HG03378 (cell line): Measurements from ENCODE around the gene ADAMTS17.

Experiments
- ATAC-seq: cut with Tn5 transposase; IDR thresholded peaks from one replicate; pipeline ENCODE4 v1.9.1; 2021; ENCODE audit warnings: mild to moderate bottlenecking, moderate library complexity; ENCODE audit not compliant: unreplicated experiment

The ADAMTS17 gene

DNA sequence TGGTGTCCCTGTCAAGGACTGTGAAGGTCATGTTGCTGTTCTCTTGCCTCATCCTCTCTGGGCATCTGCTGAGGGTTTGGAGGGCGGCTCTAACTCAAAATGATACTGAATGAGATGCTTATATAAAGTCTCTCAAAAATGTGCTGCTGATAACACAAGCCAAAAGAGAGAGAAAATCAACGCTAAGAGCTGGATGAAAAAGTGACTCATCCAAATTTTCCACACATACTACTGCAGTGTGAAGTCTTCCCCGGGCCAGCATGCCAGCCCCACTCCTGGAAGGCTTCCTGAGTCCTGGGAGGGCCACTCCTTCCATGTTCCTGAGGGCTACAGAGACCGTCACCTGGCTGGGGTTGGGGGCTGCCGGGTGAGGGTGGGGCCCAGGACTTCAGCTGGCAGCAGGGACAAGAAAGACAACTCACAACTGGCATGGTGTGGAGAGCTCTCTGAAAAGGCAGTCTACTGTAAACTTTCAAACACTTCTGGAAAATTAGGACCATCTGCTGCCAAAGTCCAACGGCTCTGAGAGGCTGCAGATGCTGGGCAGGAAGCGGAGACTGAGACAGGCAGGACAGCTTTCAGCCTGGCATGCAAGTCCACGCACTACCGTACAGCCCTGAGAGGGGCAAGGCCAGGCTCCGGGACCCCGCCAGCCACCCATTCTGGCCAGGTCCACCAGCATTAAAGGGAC lies 200.3 kb downstream of the ADAMTS17 start:
- no peak for ATAC-seq

DNA sequence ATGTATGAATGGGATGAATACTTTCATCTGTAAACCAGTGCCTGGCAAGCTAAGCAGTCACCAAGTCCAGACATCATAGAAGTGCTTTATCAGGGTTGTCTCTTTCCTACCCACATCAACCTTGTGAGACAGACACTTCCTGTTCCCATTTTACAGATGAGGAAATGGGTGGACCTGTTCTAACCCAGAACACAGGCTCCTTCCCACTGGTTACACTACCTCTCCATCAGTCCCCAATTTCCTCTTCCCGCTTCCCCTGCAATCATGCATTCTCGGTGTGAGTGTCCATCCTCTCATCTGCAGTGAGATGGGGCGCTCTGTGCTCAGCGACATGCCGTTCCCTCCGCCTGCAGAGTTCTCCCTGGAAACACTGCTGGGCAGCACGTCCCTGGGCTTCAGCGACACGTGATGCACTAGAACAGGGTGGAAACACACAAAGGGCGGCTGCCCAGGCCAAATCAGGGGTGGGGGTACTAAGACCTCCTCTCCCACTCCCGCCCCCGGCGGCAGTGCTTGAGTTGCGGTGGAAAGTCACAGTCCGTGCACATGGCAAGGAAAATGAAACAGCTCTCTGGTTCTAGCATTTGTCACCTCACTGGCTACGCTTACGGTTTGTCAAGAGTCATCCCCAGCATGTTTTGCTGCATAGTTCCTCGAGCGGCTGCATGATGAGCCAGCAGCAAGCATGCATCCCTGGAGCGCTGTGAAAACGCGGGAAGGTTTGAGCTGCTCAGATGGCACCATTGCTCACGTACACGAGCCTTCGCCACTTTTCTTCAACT lies 201.1 kb downstream of the ADAMTS17 start:
- no peak for ATAC-seq

DNA sequence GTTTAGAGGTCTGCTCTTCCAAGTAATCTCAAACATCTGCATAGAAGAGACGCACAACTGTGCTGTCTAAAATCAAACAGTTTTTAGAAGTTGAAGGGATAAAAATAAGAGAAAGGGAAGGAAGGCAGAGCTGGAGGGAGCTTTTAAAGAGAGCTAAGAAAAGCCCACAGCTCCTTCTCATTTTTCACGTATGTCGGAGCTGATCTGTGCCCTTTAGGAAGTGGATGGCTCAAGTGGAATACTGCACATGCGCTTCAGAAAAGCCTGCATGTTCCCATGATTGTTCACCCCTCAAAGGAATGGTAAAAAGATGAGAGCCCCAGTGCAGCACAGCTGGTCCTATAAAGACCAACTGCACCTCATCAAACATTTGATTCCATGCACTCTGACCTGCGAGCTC lies 207.2 kb downstream of the ADAMTS17 start:
- no peak for ATAC-seq

DNA sequence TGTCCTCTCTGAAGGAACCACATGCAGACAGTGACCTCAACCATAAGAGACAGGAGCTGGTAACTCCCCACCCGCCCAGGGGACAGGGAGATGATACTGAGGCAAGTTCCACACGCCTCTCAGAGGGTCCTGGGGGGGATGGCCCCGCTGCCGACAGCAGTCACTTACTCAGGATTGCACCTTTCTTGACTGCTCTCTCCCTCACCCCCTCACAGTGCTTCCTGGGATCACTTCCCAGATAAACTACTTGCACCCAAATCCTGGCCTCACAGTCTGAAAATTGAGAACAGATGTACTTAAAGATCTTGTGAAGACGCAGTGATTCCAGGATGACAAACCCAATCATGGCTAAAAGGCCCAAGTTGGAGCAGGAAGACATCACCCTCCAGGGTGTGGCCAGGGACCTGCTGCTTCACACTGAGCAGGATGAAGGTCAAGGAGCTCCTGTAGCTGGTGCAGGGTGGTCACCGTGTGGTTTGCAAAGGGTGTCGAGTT lies 207.6 kb downstream of the ADAMTS17 start:
- no peak for ATAC-seq

DNA sequence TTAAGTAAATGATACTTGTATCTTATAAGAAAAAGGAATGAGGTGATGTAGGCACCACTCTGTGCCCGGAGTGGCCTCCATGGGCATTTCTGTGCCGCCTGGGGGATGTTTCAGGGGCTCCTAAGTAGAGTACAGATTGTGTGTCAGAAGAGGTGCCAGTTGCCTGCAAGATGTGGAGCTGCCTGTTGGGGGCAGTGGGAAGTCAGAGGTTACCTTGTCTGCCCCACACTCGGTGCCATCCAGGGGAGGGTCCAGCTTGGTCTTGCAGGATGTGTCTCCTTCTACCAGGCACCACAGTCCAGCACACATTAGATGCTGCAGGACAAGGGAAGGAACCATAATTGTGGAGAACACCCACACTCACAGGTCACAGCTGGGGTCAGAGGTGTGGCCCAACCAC lies 208.8 kb downstream of the ADAMTS17 start:
- ATAC-seq: no peak

DNA sequence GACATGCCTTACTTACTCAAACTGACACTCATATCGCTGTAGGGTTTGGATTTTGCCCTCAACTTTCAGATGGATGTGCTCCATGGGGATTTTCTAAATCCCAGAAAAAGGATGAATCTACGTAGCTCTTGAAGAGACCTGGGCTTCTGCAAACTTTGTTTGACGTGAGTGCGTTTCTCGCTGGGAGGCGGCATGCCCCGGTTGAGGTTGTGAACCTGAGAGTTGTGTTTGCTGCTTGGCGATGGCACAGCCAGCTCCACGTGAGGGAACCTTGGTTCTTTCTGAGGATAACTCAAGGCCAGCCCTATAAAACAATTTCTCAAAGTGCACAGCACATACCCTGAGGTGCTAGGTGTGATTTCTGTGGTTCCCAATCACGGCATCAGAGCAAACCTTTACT lies 209.5 kb downstream of the ADAMTS17 start:
- no peak for ATAC-seq

DNA sequence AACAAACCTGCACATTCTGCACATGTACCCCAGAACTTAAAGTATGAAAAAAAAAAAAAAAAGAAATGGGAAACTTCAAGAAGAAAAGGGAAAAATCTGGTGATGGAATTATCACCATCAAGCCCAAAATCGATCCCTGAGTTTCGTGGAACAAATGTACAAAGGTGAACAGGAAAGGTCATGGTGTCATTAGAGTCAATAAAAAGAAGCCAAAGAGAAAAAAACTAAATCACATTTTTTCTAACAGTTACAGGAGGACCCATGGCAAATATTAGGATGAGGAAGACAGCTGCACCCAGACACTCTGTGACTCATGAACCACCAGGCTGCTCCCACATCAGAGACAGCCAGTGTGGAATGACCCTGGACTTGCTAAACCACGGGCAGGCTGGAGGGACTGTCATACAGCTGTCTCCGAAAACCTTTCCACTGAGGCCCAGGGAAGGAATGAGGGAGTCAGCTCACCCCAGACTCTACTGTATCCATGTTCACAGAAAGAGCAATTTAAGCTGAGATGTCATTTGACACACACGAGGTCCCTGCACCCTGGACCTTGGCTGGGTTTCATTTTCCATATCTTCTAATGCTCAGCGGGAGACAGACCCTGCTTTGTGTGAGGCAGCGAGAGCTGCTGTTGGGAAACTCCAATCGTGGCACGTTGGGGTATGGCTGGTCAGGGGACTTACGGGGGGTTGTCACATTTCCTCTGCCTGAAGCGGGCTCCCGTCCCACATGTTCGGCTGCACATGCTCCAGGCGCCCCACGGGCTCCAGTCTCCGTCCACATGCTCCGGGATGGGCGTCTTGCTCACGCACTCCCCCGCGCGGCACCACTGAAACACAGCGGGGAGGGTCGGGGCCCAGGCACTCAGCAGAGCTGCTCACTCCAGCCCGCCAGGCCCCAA lies 210.2 kb downstream of the ADAMTS17 start:
- no peak for ATAC-seq

DNA sequence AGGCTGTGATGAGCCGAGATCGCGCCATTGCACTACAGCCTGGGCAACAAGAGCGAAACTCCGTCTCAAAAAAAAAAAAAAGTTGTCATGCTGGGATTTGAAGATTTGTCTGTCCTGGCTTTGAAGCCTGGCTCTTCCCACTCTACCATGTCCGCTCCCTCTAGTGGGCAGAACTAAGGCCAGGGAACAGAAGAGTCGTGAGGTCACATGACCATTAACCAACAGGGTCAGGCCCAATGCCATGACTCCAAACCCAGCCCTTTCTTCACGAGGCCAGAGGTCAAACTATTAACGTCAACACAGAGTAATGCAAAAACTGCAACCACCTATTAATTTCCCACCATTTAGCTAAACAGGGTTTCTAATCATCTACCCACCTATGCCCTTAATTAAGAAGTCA lies 212.1 kb downstream of the ADAMTS17 start:
- ATAC-seq: no peak

DNA sequence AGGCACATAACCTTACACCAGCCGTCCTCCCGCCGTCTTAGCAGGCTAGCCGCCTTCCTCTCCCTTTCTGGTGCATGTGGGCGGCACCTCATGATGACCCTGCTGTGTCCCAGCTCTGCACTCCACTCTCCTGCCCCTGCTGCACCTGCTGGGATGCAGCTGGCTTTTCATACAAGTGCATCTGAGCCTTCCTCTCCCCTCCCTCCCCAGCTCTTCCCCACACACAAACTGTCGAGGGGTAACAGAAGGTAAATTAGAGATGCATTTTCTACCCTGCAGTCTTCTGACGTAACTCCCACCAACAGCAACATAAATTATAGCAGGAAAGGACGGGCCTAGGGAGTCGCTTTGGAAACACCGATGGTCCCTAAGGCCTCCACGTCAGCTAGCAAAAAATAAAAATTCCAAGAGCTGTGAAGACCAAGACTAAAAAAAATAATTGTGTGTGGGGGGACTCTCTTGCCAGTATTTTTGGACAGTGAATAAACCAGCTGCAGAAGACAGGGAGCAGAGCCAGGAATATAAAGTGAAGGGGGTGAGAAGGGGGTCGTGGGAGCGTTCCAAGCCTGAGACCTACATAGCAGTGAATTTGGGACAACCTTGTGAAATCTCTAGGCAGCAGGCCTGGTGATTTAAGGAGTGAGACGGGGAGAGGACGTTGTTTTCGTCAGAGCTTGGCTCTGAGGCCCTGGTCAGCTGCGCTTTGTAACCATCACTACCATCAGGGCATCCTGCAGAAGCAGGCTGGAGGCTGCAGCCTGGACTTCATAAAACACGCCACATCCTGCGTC lies 216.2 kb downstream of the ADAMTS17 start:
- no peak for ATAC-seq

DNA sequence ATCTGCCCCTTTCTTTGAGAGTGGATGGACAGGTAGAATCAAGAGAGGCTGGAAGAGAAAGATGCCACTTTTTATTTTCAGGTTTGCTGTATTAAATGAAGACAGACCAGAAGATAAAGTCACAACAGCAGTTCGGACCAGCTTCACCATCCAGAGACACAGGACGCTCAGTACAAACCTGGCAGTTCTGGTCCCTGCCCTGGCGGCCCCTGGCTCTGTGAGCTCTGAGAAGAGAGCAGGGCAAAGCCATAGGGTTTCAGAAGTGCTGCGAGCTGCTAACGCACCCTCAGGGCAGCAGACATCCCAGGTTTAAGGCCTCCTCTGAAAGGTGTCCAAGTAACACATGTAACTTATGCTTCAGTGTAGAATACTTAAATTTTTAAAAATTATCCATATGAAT lies 216.8 kb downstream of the ADAMTS17 start:
- ATAC-seq: no peak

DNA sequence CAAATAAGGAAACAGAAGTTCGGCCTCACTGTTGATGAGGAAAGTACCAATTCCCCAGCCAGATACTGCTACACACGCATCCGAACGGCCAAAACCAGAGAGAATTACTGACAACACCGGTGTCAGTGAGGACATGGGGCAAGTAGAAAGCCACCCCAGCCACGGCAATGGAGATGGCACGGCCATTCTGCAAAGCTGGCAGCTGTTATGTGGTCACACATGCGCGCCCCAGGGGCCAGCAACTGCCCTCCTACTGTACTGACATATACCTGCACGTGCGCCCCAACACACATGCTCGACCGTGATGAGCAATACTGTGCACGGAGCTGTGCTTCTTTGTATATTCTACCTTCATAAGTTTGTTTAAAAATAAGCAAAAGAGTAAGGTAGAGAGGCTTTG lies 217.4 kb downstream of the ADAMTS17 start:
- ATAC-seq: no peak

DNA sequence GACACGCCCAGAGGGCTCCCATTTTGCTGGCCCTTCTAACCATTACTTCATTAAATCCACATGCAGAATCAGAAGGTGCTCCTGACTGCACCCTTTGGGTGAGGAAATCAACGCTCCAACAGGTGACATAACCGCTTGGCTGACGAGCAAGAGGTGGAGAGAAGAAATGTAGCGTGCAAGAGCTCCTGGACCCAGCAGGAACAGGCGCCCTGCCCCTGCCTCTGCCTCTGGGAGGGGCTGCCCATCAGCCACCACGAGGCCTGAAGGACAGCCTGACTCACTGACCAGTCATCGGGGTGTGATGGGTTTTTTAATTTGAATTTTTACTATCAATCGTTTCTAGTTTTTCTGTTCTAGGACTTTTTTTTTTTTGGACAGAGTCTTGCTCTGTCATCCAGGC lies 218.2 kb downstream of the ADAMTS17 start:
- ATAC-seq: no peak

DNA sequence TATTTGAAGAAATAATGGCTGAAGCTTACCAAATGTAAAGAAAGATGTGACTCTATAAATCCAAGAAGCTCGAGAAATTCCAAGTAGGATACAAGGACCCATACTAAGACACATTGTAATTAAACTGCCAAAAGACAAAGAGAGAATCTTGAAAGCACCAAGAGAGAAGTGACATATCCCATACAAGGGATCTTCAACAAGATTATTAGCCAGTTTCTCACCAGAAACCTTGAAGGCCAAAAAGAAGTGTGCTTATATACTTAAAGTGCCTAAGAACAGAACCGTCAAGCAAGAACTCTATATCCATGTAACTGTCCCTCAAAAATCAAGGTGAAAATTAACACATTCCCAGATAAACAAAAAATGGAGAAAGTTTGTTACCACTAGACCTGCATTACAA lies 220.5 kb downstream of the ADAMTS17 start:
- ATAC-seq: no peak

DNA sequence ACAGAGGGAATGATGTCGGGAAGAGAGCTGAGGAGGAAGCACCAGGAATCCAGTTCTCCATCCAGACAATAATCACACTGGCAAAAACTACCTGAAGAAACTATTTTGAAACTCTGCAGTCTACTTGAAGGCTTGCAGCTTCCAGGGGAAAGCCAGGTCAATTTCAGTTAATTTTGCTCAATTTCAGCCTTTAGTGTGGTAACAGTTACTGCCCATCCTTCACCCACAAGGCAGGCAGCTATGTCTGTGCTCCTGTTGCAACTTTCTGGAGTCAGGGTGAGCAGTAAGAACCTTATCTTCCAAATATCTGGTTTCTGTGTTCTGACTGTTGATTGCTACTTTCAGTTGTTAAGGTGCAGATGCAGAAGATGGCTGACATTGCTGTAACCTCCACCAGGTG lies 221.7 kb downstream of the ADAMTS17 start:
- ATAC-seq: no peak

DNA sequence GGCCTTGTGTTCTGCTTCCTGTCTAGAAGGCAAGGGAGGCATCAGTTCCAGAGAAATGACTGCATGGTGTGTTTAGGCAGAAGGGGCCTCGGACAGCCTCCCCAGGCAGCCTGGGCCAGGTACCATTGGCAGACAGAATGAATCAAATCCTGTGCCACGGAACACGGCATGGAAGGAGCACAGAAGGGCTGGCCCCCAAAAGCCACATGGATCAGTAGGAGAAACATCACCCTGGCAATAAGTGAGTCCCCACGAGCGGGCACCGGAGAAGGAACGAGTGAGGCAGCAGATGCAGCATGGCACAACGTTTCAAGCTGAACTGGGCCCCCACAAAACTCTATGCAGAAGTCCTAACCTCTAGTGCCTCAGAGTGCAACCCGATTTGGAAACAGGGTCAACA lies 223.2 kb downstream of the ADAMTS17 start:
- ATAC-seq: no peak

DNA sequence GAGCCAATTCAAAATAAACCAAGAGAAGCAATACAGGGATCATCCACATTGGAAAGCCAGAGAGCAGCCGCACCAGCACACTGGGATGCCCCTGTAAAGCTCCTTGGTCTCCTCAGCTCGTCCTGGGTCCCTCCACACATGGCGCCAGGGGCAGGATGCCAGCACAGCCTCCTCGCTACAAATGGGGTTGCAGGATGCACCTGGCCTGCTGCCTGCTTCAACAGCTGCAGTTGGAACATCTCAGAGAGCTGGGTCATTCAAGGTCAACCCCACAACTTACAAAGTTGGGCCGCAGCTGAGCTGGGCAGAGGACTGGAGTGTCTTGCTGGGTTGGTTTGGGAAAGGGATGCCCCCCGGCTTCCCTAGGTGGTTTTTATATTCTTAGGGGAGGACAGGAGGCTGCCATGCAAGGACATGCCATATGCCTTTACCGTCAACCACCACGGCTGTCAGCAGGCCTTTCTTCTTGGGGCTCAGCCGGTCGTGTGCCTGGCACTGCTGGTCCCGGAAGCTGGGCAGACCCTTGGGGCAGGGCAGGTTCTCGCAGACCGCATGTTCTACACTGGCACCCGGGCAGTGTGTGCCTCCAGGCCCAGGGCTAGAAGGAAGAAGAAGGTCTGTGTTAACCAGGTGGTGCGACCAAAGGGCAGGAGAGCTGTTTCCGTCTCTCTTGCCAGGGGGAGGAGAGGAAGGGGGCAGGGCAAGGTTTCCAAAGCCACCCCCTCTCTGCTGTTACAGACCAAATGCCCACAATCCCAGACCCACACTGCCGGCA lies 225.2 kb downstream of the ADAMTS17 start:
- no peak for ATAC-seq

DNA sequence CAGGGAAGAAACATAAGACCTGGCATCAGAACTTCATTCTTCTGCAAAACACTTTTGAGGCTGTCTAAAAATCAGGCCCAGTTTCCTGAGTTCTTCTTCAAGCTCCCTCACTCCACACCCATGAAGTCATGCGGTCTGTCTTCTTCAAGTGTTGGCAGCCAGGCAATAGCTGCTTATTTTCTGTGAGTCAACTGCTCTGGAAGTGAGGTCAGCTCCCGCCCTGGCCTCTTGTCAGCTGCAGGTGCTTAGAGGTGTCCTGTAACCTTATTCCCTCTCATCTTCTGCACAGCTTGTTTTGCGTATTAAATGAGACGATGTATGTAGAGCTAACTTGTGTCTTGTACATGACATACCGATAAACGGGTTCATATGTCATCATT lies 226.1 kb downstream of the ADAMTS17 start:
- ATAC-seq: no peak

DNA sequence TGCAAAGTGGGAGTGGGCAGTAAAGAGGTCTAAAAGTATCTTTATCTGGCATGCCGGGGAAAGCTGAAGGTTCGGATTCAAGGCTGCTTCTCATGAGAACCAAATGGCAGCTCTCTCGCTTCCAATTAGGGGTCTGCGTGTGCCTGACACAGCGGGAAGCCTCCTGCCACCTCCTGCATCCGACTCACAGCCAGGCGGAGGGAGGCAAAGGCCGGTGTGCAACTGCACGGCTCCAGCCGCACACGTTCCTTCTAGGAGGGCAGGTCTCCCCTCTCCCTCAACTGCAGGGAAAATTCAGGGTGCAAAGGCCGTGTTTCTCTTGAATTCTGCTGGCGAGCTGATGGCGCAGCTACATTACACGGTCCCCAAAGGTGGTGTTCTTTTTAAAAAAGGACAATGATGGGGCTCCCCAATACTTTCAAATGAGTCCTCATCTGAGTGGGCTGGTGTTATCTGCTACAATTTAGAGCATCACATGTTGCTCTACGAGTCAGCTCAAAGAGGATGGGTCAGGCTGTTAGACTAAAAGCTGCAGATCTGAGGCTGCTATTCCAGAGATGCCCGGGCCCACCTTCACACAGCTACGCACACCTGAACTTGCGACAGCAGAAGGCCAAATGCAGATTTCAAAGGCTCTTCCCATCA lies 226.6 kb downstream of the ADAMTS17 start:
- ATAC-seq: no peak

DNA sequence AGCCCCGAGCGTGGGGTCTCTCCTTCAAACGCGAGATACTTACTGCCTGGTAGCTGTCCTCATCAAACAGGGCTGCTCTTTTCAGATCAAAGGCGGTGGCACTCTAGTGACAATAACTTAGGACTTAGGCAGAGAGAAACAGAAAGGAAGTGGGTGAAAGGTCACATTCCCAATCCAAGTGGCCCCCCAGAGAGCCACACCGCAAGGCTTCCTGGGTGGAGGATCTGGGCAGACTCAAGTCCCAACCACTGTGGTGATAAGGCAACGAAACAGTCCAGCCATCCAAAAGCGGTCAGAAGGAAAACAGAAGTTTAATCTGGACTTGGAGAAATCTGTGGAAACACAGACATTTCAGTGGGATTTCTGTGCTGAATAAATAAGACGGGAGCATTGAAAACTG lies 227.2 kb downstream of the ADAMTS17 start:
- ATAC-seq: no peak
